CD4-positive, alpha-beta T cell treated with Interferon alpha-2 for 1 hour (primary cell): ENCODE data around the gene MTCL1.
A peak's percentile ranks its signal among the peaks of the same experiment; 100 is the strongest.

Experiments used
- DNase-seq, 2 donors: peaks; one replicate each; pipeline ENCODE4 v3.0.0-alpha.2; 2020 to 2022

MTCL1 gene

GRCh38 chr18:8713691-8714090 is 8.3 kb downstream of the MTCL1 start:
- DNase-seq, result no peak

GRCh38 chr18:8715599-8715998 is 10.2 kb downstream of the MTCL1 start:
- no peak for DNase-seq

- DNase-seq, result no peak
Observed at GRCh38 chr18:8717011-8717770, 11.8 kb downstream of the MTCL1 start.

GRCh38 chr18:8718401-8718913 is 13.1 kb downstream of the MTCL1 start:
- DNase-seq, result no peak

GRCh38 chr18:8719192-8719591 is 13.8 kb downstream of the MTCL1 start:
- DNase-seq, result no peak

GRCh38 chr18:8720141-8720540 is 14.8 kb downstream of the MTCL1 start:
- DNase-seq, result no peak

- no peak for DNase-seq
Observed at GRCh38 chr18:8721094-8721669, 15.8 kb downstream of the MTCL1 start.

GRCh38 chr18:8721716-8722115 is 16.4 kb downstream of the MTCL1 start:
- DNase-seq, result no peak

- no peak for DNase-seq
Observed at GRCh38 chr18:8722946-8723820, 17.8 kb downstream of the MTCL1 start.

- no peak for DNase-seq
Observed at GRCh38 chr18:8724452-8724851, 19.1 kb downstream of the MTCL1 start.

GRCh38 chr18:8726281-8726680 is 20.9 kb downstream of the MTCL1 start:
- no peak for DNase-seq

GRCh38 chr18:8726963-8727705 is 21.8 kb downstream of the MTCL1 start:
- DNase-seq, result no peak

GRCh38 chr18:8730080-8730827 is 24.9 kb downstream of the MTCL1 start:
- no peak for DNase-seq

- no peak for DNase-seq
Observed at GRCh38 chr18:8732442-8733360, 27.3 kb downstream of the MTCL1 start.

- no peak for DNase-seq
Observed at GRCh38 chr18:8734496-8734895, 29.1 kb downstream of the MTCL1 start.

GRCh38 chr18:8735274-8735673 is 29.9 kb downstream of the MTCL1 start:
- no peak for DNase-seq

- no peak for DNase-seq
Observed at GRCh38 chr18:8741117-8741516, 35.8 kb downstream of the MTCL1 start.

- DNase-seq, result no peak
Observed at GRCh38 chr18:8741532-8741931, 36.2 kb downstream of the MTCL1 start.

- DNase-seq, result peak; percentile 35 to 57
Observed at GRCh38 chr18:8742387-8743361, 37.3 kb downstream of the MTCL1 start.

GRCh38 chr18:8744038-8744437 is 38.7 kb downstream of the MTCL1 start:
- no peak for DNase-seq
